Measurements from ENCODE around the gene COPB2.
"Not testable (repeated sequence)": the region's sequence is repeated elsewhere in the genome, so short reads cannot be mapped to it uniquely, and the experiment has no call there.

COPB2 gene

DNA sequence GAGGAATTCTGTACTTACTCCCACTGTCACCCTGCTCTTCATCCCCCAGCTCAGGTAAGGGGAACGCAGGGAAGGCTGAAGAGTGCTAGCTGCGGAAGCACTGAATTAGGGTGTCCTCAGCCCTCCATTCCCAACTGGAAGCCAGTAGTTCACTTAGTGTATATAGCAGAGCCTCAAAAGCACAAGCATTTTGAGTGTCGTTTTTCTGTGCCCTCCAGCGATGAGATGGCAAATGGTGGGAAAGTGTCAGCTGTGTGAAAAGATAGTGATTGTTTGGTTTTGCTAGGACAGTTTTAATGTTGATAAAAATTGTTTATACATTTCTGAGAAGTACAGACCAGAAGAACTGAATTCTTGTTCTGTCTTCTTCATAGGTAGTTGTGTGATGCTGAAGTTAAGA, 34.8 kb downstream of the COPB2 start:
- H3K27me3 ChIP-seq (ENCODE audit: control insufficient read depth in 1 of 2, insufficient read depth in 2 of 2, low read length in 2 of 2), result no peaks in the 10 kb centered on the region
- H3K9me3 ChIP-seq (ENCODE audit: control insufficient read depth in 1 of 2, low read length in 2 of 2), result no peaks in the 10 kb centered on the region
- peaks cover 64 to 94% of the 10 kb centered on the region in 2 donors for H3K36me3 ChIP-seq (ENCODE audit: control insufficient read depth in 1 of 2, insufficient read depth in 2 of 2, low read length in 2 of 2)
- H3K9ac ChIP-seq (ENCODE audit: low read depth in 1 of 2, low read length in 2 of 2), result no peak overlapping the region
- no peak overlapping the region for H3K27ac ChIP-seq (ENCODE audit: low read depth, low read length)
- no peaks in the 10 kb centered on the region for H3K4me1 ChIP-seq (ENCODE audit: control insufficient read depth in 1 of 2, insufficient read depth in 2 of 2, low read length in 2 of 2)
- H3K4me3 ChIP-seq (ENCODE audit: low read depth in 1 of 2, low read length in 2 of 2), result no peak overlapping the region

- Histone ChIP-seq H3K36me3 (ENCODE audit: control insufficient read depth in 1 of 2, insufficient read depth in 2 of 2, low read length in 2 of 2) (peaks cover 60 to 93% of the 10 kb centered on the region in 2 donors), H3K9ac (ENCODE audit: low read depth in 1 of 2, low read length in 2 of 2) (no peak overlapping the region), H3K4me3 (ENCODE audit: low read depth in 1 of 2, low read length in 2 of 2) (no peak overlapping the region), H3K9me3 (ENCODE audit: control insufficient read depth in 1 of 2, low read length in 2 of 2) (no peaks in the 10 kb centered on the region), H3K27me3 (ENCODE audit: control insufficient read depth in 1 of 2, insufficient read depth in 2 of 2, low read length in 2 of 2) (no peaks in the 10 kb centered on the region), H3K27ac (ENCODE audit: low read depth, low read length) (no peak overlapping the region), H3K4me1 (ENCODE audit: control insufficient read depth in 1 of 2, insufficient read depth in 2 of 2, low read length in 2 of 2) (no peaks in the 10 kb centered on the region)
Observed at GRCh38 chr3:139353920-139354556, 35.4 kb downstream of the COPB2 start.

DNA sequence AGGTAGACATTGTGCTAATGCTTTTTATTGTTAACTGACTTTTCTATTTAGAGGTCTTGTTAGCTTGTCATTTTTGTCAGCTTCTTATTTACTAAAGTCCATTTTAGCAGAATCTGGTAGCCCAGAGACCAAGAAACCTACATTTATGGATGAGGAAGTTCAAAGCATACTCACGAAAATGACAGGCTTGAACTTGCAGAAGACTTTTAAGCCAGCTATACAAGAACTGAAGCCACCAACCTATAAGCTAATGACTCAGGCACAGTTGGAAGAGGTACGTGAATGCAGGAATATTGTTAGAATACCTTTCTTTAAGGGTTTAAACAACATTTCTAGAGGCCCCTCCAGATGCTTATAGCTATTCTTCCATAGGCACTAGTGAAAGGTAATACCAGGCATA, 42.7 kb downstream of the COPB2 start:
- Histone ChIP-seq H3K9ac (ENCODE audit: low read depth in 1 of 2, low read length in 2 of 2) (no peak overlapping the region), H3K36me3 (ENCODE audit: control insufficient read depth in 1 of 2, insufficient read depth in 2 of 2, low read length in 2 of 2) (peaks cover 17 to 49% of the 10 kb centered on the region in 2 donors), H3K27ac (ENCODE audit: low read depth, low read length) (no peak overlapping the region), H3K4me1 (ENCODE audit: control insufficient read depth in 1 of 2, insufficient read depth in 2 of 2, low read length in 2 of 2) (peaks cover 10 to 17% of the 10 kb centered on the region in 2 donors), H3K27me3 (ENCODE audit: control insufficient read depth in 1 of 2, insufficient read depth in 2 of 2, low read length in 2 of 2) (no peaks in the 10 kb centered on the region), H3K4me3 (ENCODE audit: low read depth in 1 of 2, low read length in 2 of 2) (no peak overlapping the region), H3K9me3 (ENCODE audit: control insufficient read depth in 1 of 2, low read length in 2 of 2) (no peaks in the 10 kb centered on the region)

DNA sequence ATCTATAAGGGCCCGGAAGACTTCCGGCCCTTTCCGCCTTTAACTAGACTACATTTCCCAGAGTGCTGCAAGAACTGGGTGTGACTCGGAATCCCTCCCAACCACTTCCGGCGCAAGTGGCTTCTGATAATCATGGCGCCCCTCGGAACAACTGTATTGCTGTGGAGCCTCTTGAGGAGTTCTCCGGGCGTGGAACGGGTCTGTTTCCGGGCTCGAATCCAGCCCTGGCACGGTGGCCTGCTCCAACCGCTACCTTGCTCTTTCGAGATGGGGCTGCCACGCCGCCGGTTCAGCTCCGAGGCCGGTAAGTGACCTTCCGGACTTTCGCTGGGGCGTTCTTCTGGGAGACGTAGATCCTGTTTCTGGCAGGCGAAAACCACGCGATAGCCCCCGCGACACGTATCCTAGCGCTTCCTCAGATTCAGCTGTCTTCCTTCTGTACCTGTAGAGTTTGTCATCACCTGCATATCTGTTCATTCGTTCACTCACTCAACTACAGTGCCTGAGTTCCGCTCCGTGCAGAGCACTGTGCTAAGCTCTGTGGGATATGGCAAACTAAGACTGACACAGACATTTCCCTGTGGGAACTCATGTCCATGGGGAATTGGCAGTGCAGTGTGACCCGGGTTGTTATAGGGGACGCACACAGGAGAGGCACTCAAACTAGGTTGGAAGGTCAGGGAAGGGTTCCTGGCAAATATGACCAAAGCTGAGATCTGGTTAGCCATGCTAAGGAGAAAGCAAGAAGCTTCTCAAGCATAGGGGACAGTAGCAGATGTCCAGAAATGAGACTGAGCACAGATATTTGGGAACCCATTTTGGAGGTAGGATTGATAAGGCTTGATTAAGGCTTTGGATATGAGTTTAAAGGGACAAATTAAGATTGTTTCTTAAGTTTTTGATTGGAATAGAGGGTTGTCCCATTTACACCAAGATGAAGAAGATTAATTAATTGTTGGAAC, 45.3 kb downstream of the COPB2 start, which contains the start of gene MRPS22:
Gene MRPS22 (plus strand): TSS at position 126 of the 962 bp plus-strand sequence. CDS start 7 bp downstream, at position 133.
- Histone ChIP-seq H3K4me1 (ENCODE audit: control insufficient read depth in 1 of 2, insufficient read depth in 2 of 2, low read length in 2 of 2) (peaks cover 10 to 17% of the 10 kb centered on the region in 2 donors), H3K4me3 (ENCODE audit: low read depth in 1 of 2, low read length in 2 of 2) (peak within 1 kb of the TSS; percentile 92 to 99), H3K36me3 (ENCODE audit: control insufficient read depth in 1 of 2, insufficient read depth in 2 of 2, low read length in 2 of 2) (peaks cover 7 to 24% of the 10 kb centered on the region in 2 donors), H3K9me3 (ENCODE audit: control insufficient read depth in 1 of 2, low read length in 2 of 2) (no peaks in the 10 kb centered on the region), H3K27me3 (ENCODE audit: control insufficient read depth in 1 of 2, insufficient read depth in 2 of 2, low read length in 2 of 2) (no peaks in the 10 kb centered on the region), H3K27ac (ENCODE audit: low read depth, low read length) (peak within 1 kb of the TSS; percentile 90), H3K9ac (ENCODE audit: low read depth in 1 of 2, low read length in 2 of 2) (peak within 1 kb of the TSS; percentile 88)

DNA sequence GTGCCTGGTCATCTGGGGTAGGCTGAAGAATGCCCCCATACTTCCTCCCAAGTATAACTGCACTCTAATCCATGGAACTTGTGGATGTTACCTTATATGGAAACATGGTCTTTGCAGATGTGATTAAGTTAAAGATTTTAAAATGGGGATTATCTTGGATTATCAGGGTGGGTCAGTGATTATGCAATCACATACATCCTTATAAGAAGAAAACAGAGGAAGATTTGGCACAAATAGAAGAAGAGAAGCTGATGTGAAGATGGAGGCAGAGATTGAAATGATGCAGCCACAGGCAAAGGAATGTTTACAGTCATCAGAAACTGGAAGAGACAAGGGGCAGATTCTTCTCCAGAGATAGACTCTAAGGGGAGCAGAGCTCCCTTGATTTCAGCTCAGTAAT, 47.4 kb downstream of the COPB2 start:
- H3K9ac ChIP-seq (ENCODE audit: low read depth in 1 of 2, low read length in 2 of 2), result no peak overlapping the region
- no peak overlapping the region for H3K27ac ChIP-seq (ENCODE audit: low read depth, low read length)
- H3K36me3 ChIP-seq (ENCODE audit: control insufficient read depth in 1 of 2, insufficient read depth in 2 of 2, low read length in 2 of 2), result peaks cover 0 to 4% of the 10 kb centered on the region in 2 donors
- no peaks in the 10 kb centered on the region for H3K27me3 ChIP-seq (ENCODE audit: control insufficient read depth in 1 of 2, insufficient read depth in 2 of 2, low read length in 2 of 2)
- H3K9me3 ChIP-seq (ENCODE audit: control insufficient read depth in 1 of 2, low read length in 2 of 2), result no peaks in the 10 kb centered on the region
- peaks cover 10 to 17% of the 10 kb centered on the region in 2 donors for H3K4me1 ChIP-seq (ENCODE audit: control insufficient read depth in 1 of 2, insufficient read depth in 2 of 2, low read length in 2 of 2)
- no peak overlapping the region for H3K4me3 ChIP-seq (ENCODE audit: low read depth in 1 of 2, low read length in 2 of 2)

DNA sequence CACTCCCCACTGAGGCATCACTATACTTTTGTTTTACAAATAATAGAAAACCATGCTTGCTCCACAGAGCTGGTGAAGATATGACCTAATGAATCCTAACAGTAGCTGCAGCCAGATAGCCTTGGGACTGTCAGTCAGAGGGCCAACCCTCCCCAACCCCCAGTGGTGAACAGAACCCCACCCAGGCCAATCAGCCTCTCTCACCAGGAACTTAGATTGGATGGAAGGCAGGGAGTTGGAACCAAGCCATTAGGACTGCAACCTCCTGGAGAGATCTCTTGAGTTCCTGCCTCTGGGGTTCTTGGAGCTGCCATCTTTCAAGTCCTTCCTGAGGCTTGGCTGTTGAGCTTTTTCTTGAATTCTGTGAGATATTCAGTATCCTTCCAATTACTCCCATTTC, 48.7 kb downstream of the COPB2 start:
- Histone ChIP-seq H3K4me1 (ENCODE audit: control insufficient read depth in 1 of 2, insufficient read depth in 2 of 2, low read length in 2 of 2) (peaks cover 10 to 13% of the 10 kb centered on the region in 2 donors), H3K4me3 (ENCODE audit: low read depth in 1 of 2, low read length in 2 of 2) (no peak overlapping the region), H3K27me3 (ENCODE audit: control insufficient read depth in 1 of 2, insufficient read depth in 2 of 2, low read length in 2 of 2) (no peaks in the 10 kb centered on the region), H3K9me3 (ENCODE audit: control insufficient read depth in 1 of 2, low read length in 2 of 2) (no peaks in the 10 kb centered on the region), H3K9ac (ENCODE audit: low read depth in 1 of 2, low read length in 2 of 2) (no peak overlapping the region), H3K36me3 (ENCODE audit: control insufficient read depth in 1 of 2, insufficient read depth in 2 of 2, low read length in 2 of 2) (no peaks in the 10 kb centered on the region), H3K27ac (ENCODE audit: low read depth, low read length) (no peak overlapping the region)

GRCh38 chr3:139339219-139339906, 50.1 kb downstream of the COPB2 start:
- H3K9me3 ChIP-seq (ENCODE audit: control insufficient read depth in 1 of 2, low read length in 2 of 2), result no peaks in the 10 kb centered on the region
- peaks cover 1 to 2% of the 10 kb centered on the region in 2 donors for H3K4me1 ChIP-seq (ENCODE audit: control insufficient read depth in 1 of 2, insufficient read depth in 2 of 2, low read length in 2 of 2)
- H3K9ac ChIP-seq (ENCODE audit: low read depth in 1 of 2, low read length in 2 of 2), result no peak overlapping the region
- no peaks in the 10 kb centered on the region for H3K36me3 ChIP-seq (ENCODE audit: control insufficient read depth in 1 of 2, insufficient read depth in 2 of 2, low read length in 2 of 2)
- no peak overlapping the region for H3K27ac ChIP-seq (ENCODE audit: low read depth, low read length)
- H3K4me3 ChIP-seq (ENCODE audit: low read depth in 1 of 2, low read length in 2 of 2), result no peak overlapping the region
- no peaks in the 10 kb centered on the region for H3K27me3 ChIP-seq (ENCODE audit: control insufficient read depth in 1 of 2, insufficient read depth in 2 of 2, low read length in 2 of 2)

DNA sequence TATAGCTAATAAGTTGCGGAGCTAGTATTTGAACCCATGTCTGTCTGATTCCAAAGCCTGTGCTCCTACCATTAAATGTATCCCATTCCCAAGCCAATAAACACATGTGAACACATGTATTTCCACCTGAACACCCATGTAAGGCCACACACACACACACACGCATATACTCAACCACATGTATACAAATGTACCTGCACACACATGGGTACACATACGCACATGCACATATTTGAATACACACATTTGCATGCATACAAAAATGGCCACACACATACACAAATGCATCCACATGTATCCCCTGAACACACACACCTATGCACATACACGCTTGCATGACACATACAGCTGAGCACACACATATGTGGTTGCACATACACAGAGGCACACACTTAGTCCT, 51.0 kb downstream of the COPB2 start:
- Histone ChIP-seq H3K4me3 (ENCODE audit: low read depth in 1 of 2, low read length in 2 of 2) (no peak overlapping the region), H3K27ac (ENCODE audit: low read depth, low read length) (no peak overlapping the region), H3K9ac (ENCODE audit: low read depth in 1 of 2, low read length in 2 of 2) (no peak overlapping the region), H3K9me3 (ENCODE audit: control insufficient read depth in 1 of 2, low read length in 2 of 2) (no peaks in the 10 kb centered on the region), H3K4me1 (ENCODE audit: control insufficient read depth in 1 of 2, insufficient read depth in 2 of 2, low read length in 2 of 2) (no peaks in the 10 kb centered on the region), H3K27me3 (ENCODE audit: control insufficient read depth in 1 of 2, insufficient read depth in 2 of 2, low read length in 2 of 2) (no peaks in the 10 kb centered on the region), H3K36me3 (ENCODE audit: control insufficient read depth in 1 of 2, insufficient read depth in 2 of 2, low read length in 2 of 2) (no peaks in the 10 kb centered on the region)

GRCh38 chr3:139334675-139335074, 54.8 kb downstream of the COPB2 start:
- H3K9ac ChIP-seq (ENCODE audit: low read depth in 1 of 2, low read length in 2 of 2); H3K9me3 ChIP-seq (ENCODE audit: control insufficient read depth in 1 of 2, low read length in 2 of 2); H3K36me3 ChIP-seq (ENCODE audit: control insufficient read depth in 1 of 2, insufficient read depth in 2 of 2, low read length in 2 of 2); H3K4me3 ChIP-seq (ENCODE audit: low read depth in 1 of 2, low read length in 2 of 2); H3K4me1 ChIP-seq (ENCODE audit: control insufficient read depth in 1 of 2, insufficient read depth in 2 of 2, low read length in 2 of 2); H3K27ac ChIP-seq (ENCODE audit: low read depth, low read length): not testable (repeated sequence)
- H3K27me3 ChIP-seq (ENCODE audit: control insufficient read depth in 1 of 2, insufficient read depth in 2 of 2, low read length in 2 of 2), result peaks cover 7 to 11% of the 10 kb centered on the region in 2 donors

- H3K9me3 ChIP-seq (ENCODE audit: control insufficient read depth in 1 of 2, low read length in 2 of 2), result no peaks in the 10 kb centered on the region
- no peak overlapping the region for H3K27ac ChIP-seq (ENCODE audit: low read depth, low read length)
- no peaks in the 10 kb centered on the region for H3K36me3 ChIP-seq (ENCODE audit: control insufficient read depth in 1 of 2, insufficient read depth in 2 of 2, low read length in 2 of 2)
- H3K4me3 ChIP-seq (ENCODE audit: low read depth in 1 of 2, low read length in 2 of 2), result no peak overlapping the region
- H3K27me3 ChIP-seq (ENCODE audit: control insufficient read depth in 1 of 2, insufficient read depth in 2 of 2, low read length in 2 of 2), result peaks cover 7 to 14% of the 10 kb centered on the region in 2 donors
- H3K4me1 ChIP-seq (ENCODE audit: control insufficient read depth in 1 of 2, insufficient read depth in 2 of 2, low read length in 2 of 2), result peaks cover 4 to 7% of the 10 kb centered on the region in 2 donors
- H3K9ac ChIP-seq (ENCODE audit: low read depth in 1 of 2, low read length in 2 of 2), result no peak overlapping the region
Observed at GRCh38 chr3:139332092-139332491, 57.4 kb downstream of the COPB2 start.
